GM19467 (cell line): Measurements from ENCODE around the gene GARNL3.

Experiments
- ATAC-seq: cut with Tn5 transposase; IDR thresholded peaks from one replicate; pipeline ENCODE4 v1.9.1; 2021; ENCODE audit warnings: mild to moderate bottlenecking, moderate library complexity; ENCODE audit not compliant: unreplicated experiment

GARNL3 gene

DNA sequence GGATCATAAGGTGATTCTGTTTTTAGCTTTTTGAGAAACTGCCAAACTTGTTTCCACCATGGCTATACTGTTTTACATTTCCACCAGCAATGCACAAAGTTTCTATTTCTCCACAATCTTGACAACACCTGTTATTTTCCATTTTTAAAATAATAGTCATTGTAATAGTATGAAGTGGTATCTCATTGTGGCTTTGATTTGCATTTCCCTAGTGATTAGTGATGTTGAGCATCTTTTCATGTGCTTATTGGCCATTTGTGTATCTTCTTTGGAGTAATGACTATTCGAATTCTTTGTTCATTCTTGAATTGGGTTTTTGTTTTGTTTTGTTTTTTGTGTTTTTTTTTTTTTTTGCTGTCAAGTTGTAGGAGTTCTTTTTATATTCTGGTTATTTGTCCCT is 4.9 kb downstream of the GARNL3 start:
- no peak for ATAC-seq

DNA sequence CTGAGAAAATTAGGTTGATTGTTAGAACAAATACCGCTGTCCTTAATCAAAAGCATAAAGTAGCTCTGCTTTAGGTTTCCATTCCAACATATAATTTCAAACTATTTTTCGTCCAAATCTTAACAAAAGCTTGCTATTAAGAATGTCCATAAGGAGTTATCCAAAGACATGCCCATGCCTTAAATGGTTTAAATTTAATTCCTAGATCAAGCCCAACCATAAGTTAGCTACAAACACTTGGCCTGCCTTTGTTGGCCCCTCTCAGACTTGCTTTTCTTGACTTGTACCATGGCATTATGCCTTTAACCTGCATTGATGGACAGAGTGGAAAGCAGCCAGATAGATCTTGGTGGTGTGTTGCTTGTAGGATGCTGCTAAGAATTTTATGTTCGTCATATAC is 8.8 kb downstream of the GARNL3 start:
- ATAC-seq: no peak

DNA sequence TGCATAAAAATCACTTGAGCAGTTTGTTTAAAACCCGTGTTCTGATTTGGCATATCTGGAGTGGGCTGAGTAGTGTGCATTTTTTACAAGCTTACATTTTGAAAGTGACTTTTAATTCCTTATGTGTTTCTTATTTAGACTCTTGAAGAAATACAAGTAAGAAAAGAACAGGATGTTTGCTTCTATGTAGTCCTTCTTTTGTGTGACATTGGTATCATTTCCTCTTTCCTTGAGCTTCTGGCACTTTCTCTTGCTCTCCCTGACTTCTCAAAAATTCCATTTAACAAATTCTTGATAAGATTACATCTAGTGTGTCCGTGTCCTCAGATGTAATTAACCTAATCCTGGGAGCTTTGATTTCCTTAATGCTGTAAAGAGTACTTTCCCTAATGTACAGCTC is 12.5 kb downstream of the GARNL3 start:
- ATAC-seq: no peak

DNA sequence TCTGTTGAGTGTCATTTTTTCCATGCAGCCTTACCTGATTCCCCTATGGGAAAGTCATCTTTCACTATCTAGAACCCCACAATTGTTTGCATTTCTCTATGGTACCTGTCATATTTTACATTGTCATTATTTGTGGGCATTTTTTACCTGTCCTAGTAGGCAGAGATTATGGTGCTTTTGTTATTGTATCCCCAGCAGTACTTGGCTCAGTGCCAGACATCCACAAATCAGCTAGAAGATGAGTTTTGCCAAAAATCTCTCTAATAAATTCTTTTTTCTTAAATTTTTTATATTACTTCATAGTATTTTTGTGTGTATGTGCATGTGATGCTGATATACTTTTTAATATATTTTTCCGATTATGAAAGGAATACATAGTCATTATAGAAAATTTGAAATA is 13.2 kb downstream of the GARNL3 start:
- ATAC-seq: no peak

DNA sequence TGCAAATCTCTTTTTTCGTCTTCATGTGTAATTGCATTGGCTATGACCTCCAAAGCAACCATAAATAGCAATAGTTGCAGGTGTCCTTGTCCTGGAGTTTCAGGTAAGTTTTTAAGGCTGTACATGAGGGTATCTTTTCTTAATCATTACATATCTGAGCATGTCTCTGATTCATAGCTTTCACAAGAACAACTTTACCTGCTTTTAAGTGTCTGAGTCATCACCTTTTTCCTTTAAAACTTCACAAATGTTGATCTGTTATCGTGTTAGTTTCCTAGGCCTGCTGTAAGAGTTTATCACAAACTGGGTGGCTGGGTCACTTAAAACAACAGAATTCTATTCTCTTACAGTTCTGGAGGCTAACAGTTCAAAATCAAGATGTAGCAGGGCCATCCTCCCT is 13.8 kb downstream of the GARNL3 start:
- ATAC-seq: no peak

GRCh38 chr9:127279717-127280285 is 15.2 kb downstream of the GARNL3 start:
- ATAC-seq: no peak

- ATAC-seq: no peak
Observed at GRCh38 chr9:127280880-127281660, 16.5 kb downstream of the GARNL3 start.

DNA sequence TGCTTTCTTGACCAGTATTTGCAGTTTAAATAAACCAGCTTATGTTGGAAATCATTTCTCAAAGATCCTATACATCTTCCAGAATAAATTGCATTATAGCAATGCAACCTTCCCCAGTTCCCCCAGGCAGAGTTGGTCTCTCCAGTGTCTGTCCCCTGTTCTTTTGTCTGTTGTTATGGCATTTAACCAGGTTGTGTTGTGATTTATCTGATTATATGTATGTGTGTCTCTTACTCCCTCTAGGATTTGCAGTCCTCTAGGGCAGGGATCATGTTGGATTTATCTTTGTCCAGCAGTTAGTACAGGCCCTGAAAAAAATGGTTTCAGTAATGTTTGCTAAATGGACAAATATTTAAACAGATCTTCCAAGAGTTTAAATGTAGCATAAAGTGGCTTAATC is 17.3 kb downstream of the GARNL3 start:
- ATAC-seq: no peak

DNA sequence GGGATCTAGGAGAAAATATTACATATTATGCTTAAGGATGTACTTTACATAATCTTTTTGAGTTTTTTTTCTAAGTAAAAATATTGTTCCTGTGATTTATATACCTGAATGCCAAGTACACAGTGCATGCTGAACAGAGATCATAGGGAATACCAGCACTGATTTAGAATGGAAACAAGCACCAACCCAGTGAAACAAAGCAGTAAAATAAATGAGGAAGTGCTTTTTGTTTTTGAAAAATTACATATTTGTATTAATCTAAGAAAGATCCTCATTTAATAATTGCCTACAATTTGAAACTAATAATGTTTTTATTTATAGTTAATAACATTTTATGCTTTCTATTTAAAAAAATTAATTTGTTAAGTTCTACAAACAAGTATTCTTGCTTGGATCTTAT is 18.0 kb downstream of the GARNL3 start:
- ATAC-seq: no peak

DNA sequence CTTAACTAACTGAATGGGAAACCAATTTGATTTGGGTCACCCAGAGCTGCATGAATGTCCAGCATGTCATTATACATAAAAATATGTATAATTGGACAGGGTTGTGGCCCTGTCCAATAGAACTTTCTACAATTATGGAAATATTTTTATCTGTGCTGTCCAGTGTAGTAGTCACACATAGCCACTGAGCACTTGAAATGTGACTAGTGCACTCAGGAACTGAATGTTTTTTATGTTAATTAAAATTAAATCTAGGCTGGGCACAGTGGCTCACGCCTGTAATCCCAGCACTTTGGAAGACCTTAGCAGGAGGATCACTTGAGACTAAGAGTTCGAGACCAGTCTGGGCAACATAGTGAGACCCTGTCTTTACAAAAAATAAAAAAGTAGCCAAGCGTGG is 18.6 kb downstream of the GARNL3 start:
- ATAC-seq: no peak

DNA sequence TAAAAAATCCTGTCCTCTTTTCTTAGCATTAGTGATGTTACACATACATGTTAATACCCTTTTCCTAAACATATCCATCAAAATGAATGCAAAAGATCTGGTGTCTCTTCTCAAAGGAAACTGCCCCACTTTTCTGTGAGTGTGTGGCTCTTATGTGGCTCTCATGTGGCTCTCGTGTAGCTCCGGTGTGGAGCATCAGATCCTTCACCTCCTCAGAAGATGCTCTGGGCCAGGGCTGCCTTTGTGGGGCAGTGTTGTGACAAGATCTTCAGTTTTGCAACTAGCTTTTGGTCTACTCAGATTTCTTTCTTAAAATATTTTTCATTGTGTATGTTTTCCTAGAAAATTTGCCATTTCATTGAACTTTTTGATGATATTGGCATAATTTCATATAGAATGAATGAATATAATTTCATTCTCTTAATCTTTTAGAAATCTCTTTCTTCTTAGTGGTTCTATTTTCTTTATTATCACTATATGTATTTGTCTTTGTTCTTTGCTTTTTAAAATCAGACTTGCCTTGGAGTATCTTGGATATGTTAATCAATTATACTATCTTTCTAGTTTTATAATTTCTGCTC is 19.4 kb downstream of the GARNL3 start:
- ATAC-seq: no peak

GRCh38 chr9:127285965-127286364 is 21.4 kb downstream of the GARNL3 start:
- no peak for ATAC-seq

- no peak for ATAC-seq
Observed at GRCh38 chr9:127290561-127291065, 26.0 kb downstream of the GARNL3 start.

- no peak for ATAC-seq
Observed at GRCh38 chr9:127291246-127291778, 26.7 kb downstream of the GARNL3 start.

GRCh38 chr9:127292415-127292814 is 27.8 kb downstream of the GARNL3 start:
- no peak for ATAC-seq

- ATAC-seq: no peak
Observed at GRCh38 chr9:127293328-127293727, 28.8 kb downstream of the GARNL3 start.

- no peak for ATAC-seq
Observed at GRCh38 chr9:127293767-127294166, 29.2 kb downstream of the GARNL3 start.

DNA sequence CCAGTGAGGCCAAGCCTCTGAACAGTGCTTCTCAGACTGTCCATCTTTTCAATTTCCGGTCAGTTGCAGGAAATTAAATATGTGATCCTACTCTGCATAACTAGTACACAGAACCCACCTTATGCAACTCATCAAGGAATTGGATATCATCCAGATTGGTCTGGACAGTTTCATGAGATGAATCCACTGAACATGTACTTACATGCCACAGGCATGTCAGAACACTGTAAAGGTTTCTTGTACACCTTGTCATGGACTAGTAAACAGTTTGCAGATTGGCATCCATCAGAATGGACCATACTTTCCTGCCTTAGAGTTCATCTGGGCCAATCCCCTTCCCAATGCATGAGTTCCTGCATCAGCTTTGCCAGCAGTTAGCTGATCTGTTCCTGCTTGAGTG is 30.4 kb downstream of the GARNL3 start:
- no peak for ATAC-seq

- ATAC-seq: no peak
Observed at GRCh38 chr9:127300886-127301447, 36.4 kb downstream of the GARNL3 start.

DNA sequence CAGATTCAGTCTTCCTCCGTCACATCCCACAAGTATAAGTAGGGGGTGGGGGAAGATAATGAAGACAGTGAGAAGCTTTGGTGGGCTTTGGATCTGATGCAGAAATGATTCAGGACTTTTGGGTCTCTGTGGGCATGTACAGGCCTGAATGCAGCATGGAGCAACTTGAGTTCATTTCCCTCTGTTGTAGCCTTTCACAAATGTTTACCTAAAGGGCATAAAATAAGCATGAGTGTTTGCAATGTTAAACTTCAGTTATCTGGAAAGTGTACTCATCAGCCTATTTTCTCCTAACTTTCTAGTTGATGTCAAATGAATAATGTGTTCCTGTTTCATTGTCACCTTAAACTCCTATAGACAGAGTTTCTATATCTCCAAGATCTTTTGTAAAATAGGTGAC is 39.3 kb downstream of the GARNL3 start:
- ATAC-seq: no peak

GRCh38 chr9:127305206-127305837 is 40.7 kb downstream of the GARNL3 start:
- no peak for ATAC-seq
